Measurements from ENCODE around the gene GORASP2.

Gene GORASP2

GRCh38 chr2:170985407-170985806 is 56.4 kb downstream of the GORASP2 start (continued):
- TF ChIP-seq ZNF488 (tag by site-specific recombination; IDR thresholded peaks at IDR 0.05) (no peak), ZNF19 (tag by site-specific recombination; IDR thresholded peaks at IDR 0.05; ENCODE audit: low read depth) (no peak), MYNN (tag by site-specific recombination; IDR thresholded peaks at IDR 0.05; ENCODE audit: borderline replicate concordance) (no peak), ZFHX2 (tag by site-specific recombination; conservative IDR thresholded peaks at IDR 0.05) (no peak), ZBTB8A (tag by site-specific recombination; IDR thresholded peaks at IDR 0.05) (no peak), GLIS2 (tag by site-specific recombination; IDR thresholded peaks at IDR 0.05) (no peak)

GRCh38 chr2:170986566-170987258 is 57.7 kb downstream of the GORASP2 start:
- H3K4me3 ChIP-seq (ENCODE audit: low read depth, low read length): no peak overlapping the region
- H3K27ac ChIP-seq (ENCODE audit: extremely low read depth, low read depth, low read length): no peak overlapping the region
- H3K36me3 ChIP-seq (ENCODE audit: control insufficient read depth in 2 of 2, insufficient read depth in 1 of 2, low read length in 2 of 2): peaks cover 0 to 13% of the 10 kb centered on the region in 2 experiments; a peak in 1 of 3 replicates
- no peaks in the 10 kb centered on the region for H3K9me3 ChIP-seq (ENCODE audit: control insufficient read depth, insufficient read depth, low read depth, low read length)
- TF ChIP-seq ZNF157 (tag by site-specific recombination; IDR thresholded peaks at IDR 0.05) (no peak), ZNF133 (tag by site-specific recombination; IDR thresholded peaks at IDR 0.05) (no peak), ZNF16 (tag by site-specific recombination; IDR thresholded peaks at IDR 0.05; ENCODE audit: low read depth) (no peak), ZNF350 (tag by site-specific recombination; IDR thresholded peaks at IDR 0.05) (no peak), TRIM28 (IDR thresholded peaks at IDR 0.05; ENCODE audit: borderline replicate concordance, low read length) (no peak), ZNF791 (tag by site-specific recombination; IDR thresholded peaks at IDR 0.05) (no peak)
- ChIA-PET POLR2A (no interaction called here), CTCF (no interaction called here)
- H3K4me1 ChIP-seq (ENCODE audit: control insufficient read depth, insufficient read depth, low read length): no peaks in the 10 kb centered on the region

- no peak overlapping the region for H3K27ac ChIP-seq (ENCODE audit: extremely low read depth, low read depth, low read length)
- H3K4me1 ChIP-seq (ENCODE audit: control insufficient read depth, insufficient read depth, low read length): no peaks in the 10 kb centered on the region
- H3K9me3 ChIP-seq (ENCODE audit: control insufficient read depth, insufficient read depth, low read depth, low read length): no peaks in the 10 kb centered on the region
- no peak overlapping the region for H3K4me3 ChIP-seq (ENCODE audit: low read depth, low read length)
- POLR2A ChIA-PET: no interaction called here
- peaks cover 14 to 42% of the 10 kb centered on the region in 2 experiments for H3K36me3 ChIP-seq (ENCODE audit: control insufficient read depth in 2 of 2, insufficient read depth in 1 of 2, low read length in 2 of 2)
- CTCF ChIA-PET: interaction anchor here (0.6 to 1.4 kb wide), 2 partner anchors 62 to 167 kb away, joined by 3 read pairs; partner anchors contain the start of gene GORASP2
- no peak for TF ChIP-seq OSR2 (tag by site-specific recombination; IDR thresholded peaks at IDR 0.05)
- no peak for TF ChIP-seq ZNF114 (tag by site-specific recombination; IDR thresholded peaks at IDR 0.05)
- TF ChIP-seq ZSCAN5A (tag by site-specific recombination; IDR thresholded peaks at IDR 0.05): no peak
- no peak for TF ChIP-seq KLF9 (tag by site-specific recombination; IDR thresholded peaks at IDR 0.05; ENCODE audit: low read depth)
- no peak for TF ChIP-seq ZNF777 (tag by site-specific recombination; IDR thresholded peaks at IDR 0.05; ENCODE audit: borderline replicate concordance)
- TF ChIP-seq REPIN1 (tag by site-specific recombination; IDR thresholded peaks at IDR 0.05; ENCODE audit: low read depth): no peak
- TF ChIP-seq KLF17 (tag by site-specific recombination; IDR thresholded peaks at IDR 0.05): no peak
- no peak for TF ChIP-seq ZNF660 (tag by site-specific recombination; IDR thresholded peaks at IDR 0.05)
- TF ChIP-seq ZNF596 (tag by site-specific recombination; IDR thresholded peaks at IDR 0.05): no peak
Observed at GRCh38 chr2:170991398-170992182, 62.5 kb downstream of the GORASP2 start.
